GM18861 (cell line): ENCODE results near the gene PRLHR.
A peak's percentile ranks its signal among the peaks of the same experiment; 100 is the strongest.

Experiments
- ATAC-seq: cut with Tn5 transposase; IDR thresholded peaks from one replicate; pipeline ENCODE4 v1.9.1; 2021; ENCODE audit not compliant: unreplicated experiment

Gene PRLHR

DNA sequence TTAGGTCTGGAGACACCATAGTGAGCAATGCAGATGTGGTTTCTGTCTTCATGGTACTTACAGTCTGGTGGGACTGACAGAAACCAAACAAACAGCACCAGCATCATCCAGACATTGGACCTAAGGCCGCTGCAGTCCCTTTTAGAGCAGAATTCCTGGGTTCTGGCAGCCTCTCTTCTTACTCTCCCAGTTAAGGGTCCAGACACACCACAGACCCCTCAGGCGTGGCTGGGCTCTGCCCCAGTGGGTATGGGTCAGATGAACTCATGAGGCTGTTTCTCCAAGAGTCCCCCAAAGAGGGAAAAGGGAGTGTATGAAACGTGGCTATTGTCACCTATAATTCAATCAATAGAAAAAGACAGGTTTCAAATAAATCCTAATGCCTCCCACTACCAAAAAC lies 31.3 kb downstream of the PRLHR start:
- ATAC-seq, result no peak

DNA sequence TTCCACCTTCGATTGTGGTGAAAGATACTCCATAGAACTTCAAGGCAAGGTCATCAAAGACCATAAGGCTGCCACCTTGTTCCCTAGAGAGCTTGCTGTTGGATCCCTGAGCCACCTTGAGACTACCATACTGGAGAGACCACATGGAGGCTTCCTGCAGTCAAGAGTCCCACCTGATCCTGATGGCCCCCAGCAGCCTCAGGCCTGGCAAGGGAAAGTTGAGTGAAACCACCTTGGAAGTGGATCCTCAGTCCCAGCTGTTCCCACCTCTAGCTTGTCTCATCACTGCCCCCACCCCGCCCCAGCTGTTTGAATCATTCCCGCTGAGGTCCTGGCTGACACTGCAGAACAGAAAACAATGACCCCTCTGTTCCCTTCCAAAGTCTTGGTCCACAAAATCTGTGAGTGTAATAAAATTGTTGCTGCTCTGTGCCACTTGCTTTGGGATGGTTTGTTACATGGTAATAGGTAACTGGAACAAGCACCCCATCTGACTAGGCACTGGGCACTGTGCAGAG lies 32.0 kb downstream of the PRLHR start:
- ATAC-seq, result no peak

DNA sequence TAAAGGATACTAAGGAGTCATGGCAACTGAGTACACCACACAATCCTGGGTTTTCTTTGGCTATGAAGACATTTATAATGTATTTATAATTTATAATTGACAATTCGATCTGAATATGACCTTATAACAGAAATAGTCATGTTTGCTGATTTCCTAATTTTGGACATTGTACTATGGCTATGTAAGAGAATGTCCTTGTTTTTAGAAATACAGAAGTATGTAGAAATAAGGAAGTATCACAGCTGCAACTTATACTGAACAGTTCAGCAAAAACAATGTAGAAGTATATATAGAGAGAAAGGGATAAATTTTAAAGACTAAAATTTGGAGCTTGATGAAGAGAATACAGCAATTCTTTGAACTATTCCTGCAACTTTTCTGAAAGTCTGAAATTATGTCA lies 32.6 kb downstream of the PRLHR start:
- ATAC-seq, result no peak

- no peak for ATAC-seq
Observed at GRCh38 chr10:118557946-118558345, 37.5 kb downstream of the PRLHR start.

- ATAC-seq, result no peak
Observed at GRCh38 chr10:118551535-118552100, 43.8 kb downstream of the PRLHR start.

GRCh38 chr10:118547282-118547681 lies 48.2 kb downstream of the PRLHR start:
- ATAC-seq, result no peak

DNA sequence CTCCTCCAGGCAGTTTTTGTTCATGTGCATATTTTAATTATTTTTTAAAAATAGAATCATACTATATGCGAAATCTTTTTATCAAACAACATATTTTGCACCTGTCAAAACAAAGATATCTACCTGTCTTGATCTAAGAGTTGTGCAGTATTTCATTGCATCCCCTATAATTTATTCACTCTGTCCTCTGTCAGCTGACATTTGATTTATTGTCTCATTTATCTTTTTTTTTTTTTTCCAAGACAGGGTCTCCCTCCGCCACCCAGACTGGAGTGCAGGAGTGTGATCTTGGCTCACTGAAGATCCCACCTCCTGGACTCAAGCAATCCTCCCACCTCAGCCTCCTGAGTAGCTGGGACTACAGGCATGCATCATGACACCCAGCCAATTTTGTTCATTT lies 49.0 kb downstream of the PRLHR start:
- ATAC-seq, result no peak

- no peak for ATAC-seq
Observed at GRCh38 chr10:118545381-118545780, 50.1 kb downstream of the PRLHR start.

- ATAC-seq, result no peak
Observed at GRCh38 chr10:118544401-118544948, 51.0 kb downstream of the PRLHR start.

GRCh38 chr10:118543714-118544400 lies 51.6 kb downstream of the PRLHR start:
- peak; percentile 77 for ATAC-seq

DNA sequence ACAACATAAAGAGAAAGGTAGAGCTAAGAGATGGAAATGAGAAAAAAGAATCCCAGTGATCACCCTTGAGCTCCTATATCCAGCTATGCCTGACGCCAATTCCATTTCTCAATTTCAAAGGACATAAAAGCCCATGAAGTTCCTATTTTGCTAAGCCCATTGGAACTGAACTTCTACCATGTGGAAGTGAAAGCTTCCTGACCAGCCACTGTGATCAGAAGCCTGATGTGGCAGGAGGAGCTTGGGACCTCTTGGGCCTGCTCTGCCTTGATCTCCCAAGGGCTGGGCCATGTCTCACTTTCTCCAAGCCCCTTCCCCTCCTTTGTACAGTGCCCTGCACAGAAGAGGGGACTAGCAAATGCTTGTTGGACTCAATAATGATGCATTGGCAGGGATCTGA lies 52.7 kb downstream of the PRLHR start:
- ATAC-seq, result no peak

DNA sequence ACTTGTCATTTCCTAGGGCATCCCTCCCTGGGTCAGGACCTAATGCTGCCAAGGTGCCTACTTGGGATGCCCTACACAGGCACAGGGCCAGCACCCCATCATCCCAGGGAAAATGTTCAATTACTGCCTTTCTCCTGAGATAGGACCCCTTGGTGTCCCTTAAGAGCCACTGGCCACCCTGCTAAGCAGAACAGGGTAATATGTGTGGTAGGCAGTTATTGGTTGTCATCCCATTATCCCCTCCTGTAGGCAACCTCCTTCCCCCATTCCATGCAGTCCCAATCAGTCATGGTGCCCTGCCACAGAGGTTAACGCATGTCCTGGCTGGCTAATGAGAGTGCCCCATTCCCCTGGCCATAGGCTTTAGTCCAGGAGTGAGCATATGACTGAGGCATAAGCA lies 53.2 kb downstream of the PRLHR start:
- no peak for ATAC-seq

- no peak for ATAC-seq
Observed at GRCh38 chr10:118541718-118542117, 53.7 kb downstream of the PRLHR start.
